HepG2 (cell line): ENCODE data around the gene ARF4.
A peak's percentile ranks its signal among the peaks of the same experiment; 100 is the strongest.

ENCODE experiments used
- CHD2 ChIP-seq: IDR thresholded peaks from 2 replicates; pipeline ENCODE4 v1.6.1; 2011; ENCODE audit warnings: low read depth, low read length, improper control_type of control experiment
- CTCF ChIP-seq: sonication (generic); formaldehyde crosslinking; IDR thresholded peaks from 2 replicates; pipeline ENCODE4 v1.5.0; 2020; ENCODE audit warnings: mild to moderate bottlenecking, missing genetic modification reagents, moderate library complexity
- SALL2 ChIP-seq: sonication (generic); formaldehyde crosslinking; IDR thresholded peaks from 2 replicates; pipeline ENCODE4 v1.8.1; 2023; ENCODE audit warnings: mild to moderate bottlenecking, missing genetic modification reagents, inconsistent platforms
- SIN3A ChIP-seq: IDR thresholded peaks from 2 replicates; pipeline ENCODE4 v1.6.1; 2011; ENCODE audit warnings: low read depth, mild to moderate bottlenecking, control low read depth, low read length, borderline replicate concordance
- SMARCC2 ChIP-seq: fragments of 450-650 bp; IDR thresholded peaks from 2 replicates; pipeline ENCODE4 v1.6.1; 2017; ENCODE audit warnings: antibody characterized with exemption, mild to moderate bottlenecking
- THAP7 ChIP-seq: sonication (generic); formaldehyde crosslinking; IDR thresholded peaks from 2 replicates; pipeline ENCODE4 v1.8.1; 2023; ENCODE audit warnings: mild to moderate bottlenecking, missing genetic modification reagents

- no peak; the same call in 1 of the 2 replicates for TF ChIP-seq CHD2
- TF ChIP-seq CTCF (CRISPR knock-in tag): no peak
- no peak for TF ChIP-seq SALL2 (CRISPR knock-in tag)
- peak; percentile 45; the same call in 1 of the 2 replicates for TF ChIP-seq SIN3A
- TF ChIP-seq SMARCC2: no peak
- TF ChIP-seq THAP7 (CRISPR knock-in tag): no peak
Observed at GRCh38 chr3:57557085-57557537, 40.0 kb downstream of the ARF4 start.
